ENCODE data around the gene RIPOR1. TPM values are rescaled to one million over a fixed set of nuclear protein-coding genes. Genes with fewer than 3 reads are reported as not detected.

The RIPOR1 gene
- total and polyA plus RNA-seq, 2 experiments from 2014 or later: 7.6 to 22.4 TPM

DNA sequence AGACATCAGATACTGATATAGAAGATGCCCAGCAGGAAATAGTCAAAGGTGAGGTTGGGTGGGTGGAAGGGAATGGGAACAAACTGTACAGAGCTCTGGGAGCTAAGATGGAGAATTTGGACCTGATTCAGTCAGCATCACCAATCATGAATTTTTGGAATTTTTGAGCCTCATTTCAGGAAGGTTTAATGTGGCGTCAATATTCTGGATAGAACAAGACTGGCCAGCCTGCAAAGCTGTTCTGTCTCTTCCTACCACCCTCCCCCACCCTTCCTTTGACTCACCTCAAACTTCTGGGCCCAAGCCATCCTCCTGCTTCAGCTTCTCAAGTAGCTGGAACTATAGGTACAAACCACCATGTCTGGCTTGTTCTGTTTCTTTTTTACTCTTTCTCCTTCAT lies 66.3 kb downstream of the RIPOR1 start (continued):
- TF ChIP-seq ZNF462 (CRISPR knock-in tag; IDR thresholded peaks at IDR 0.05) (no peak), ETS1 (IDR thresholded peaks at IDR 0.05) (no peak), CREB1 (CRISPR knock-in tag; IDR thresholded peaks at IDR 0.05; ENCODE audit: low read depth) (no peak), NANOG (IDR thresholded peaks at IDR 0.05; ENCODE audit: borderline replicate concordance) (no peak), REST (IDR thresholded peaks at IDR 0.05; ENCODE audit: unreplicated experiment) (no peak)

Small RNA genes lying within 50 kb of the gene (small RNA-seq; reads per million reads assigned to genes)
- gene AC027682.3 (ENCODE audit: low replicate concordance): not detected

Other genes starting within 250 kb of the RIPOR1 start
- 10.3 and 17.1 TPM in 2 replicates for gene PLEKHG4, start 249.3 kb upstream of the RIPOR1 start, total RNA-seq (2014; rRNA removed; shearing (Covaris generic))
- 3.2 and 4.9 TPM in 2 replicates for gene PLEKHG4, start 249.3 kb upstream of the RIPOR1 start, polyA plus RNA-seq (2016; fragmentation: Nextera tagmentation; extraction: Ambion mirVana)
- gene KCTD19, start 202.1 kb upstream of the RIPOR1 start, total RNA-seq (2014; rRNA removed; shearing (Covaris generic)): 0.31 TPM in 1 of 2 replicates, not detected in the other
- 0.61 and 0.65 TPM in 2 replicates for gene KCTD19, start 202.1 kb upstream of the RIPOR1 start, polyA plus RNA-seq (2016; fragmentation: Nextera tagmentation; extraction: Ambion mirVana)
- gene LRRC36, start 202.0 kb upstream of the RIPOR1 start, total RNA-seq (2014; rRNA removed; shearing (Covaris generic)): 1.2 TPM in 1 of 2 replicates, not detected in the other
- gene LRRC36, start 202.0 kb upstream of the RIPOR1 start, polyA plus RNA-seq (2016; fragmentation: Nextera tagmentation; extraction: Ambion mirVana): not detected in 2 replicates
- 0.28 TPM in 1 of 2 replicates, not detected in the other for gene TPPP3, start 135.3 kb upstream of the RIPOR1 start, total RNA-seq (2014; rRNA removed; shearing (Covaris generic))
- gene TPPP3, start 135.3 kb upstream of the RIPOR1 start, polyA plus RNA-seq (2016; fragmentation: Nextera tagmentation; extraction: Ambion mirVana): 0.26 and 1.3 TPM in 2 replicates
- gene ZDHHC1, start 112.4 kb upstream of the RIPOR1 start, total RNA-seq (2014; rRNA removed; shearing (Covaris generic)): 2.3 and 2.7 TPM in 2 replicates
- gene ZDHHC1, start 112.4 kb upstream of the RIPOR1 start, polyA plus RNA-seq (2016; fragmentation: Nextera tagmentation; extraction: Ambion mirVana): 1.4 and 1.6 TPM in 2 replicates
- 23.0 and 25.1 TPM in 2 replicates for gene HSD11B2, start 97.7 kb upstream of the RIPOR1 start, total RNA-seq (2014; rRNA removed; shearing (Covaris generic))
- gene HSD11B2, start 97.7 kb upstream of the RIPOR1 start, polyA plus RNA-seq (2016; fragmentation: Nextera tagmentation; extraction: Ambion mirVana): 14.8 and 16.6 TPM in 2 replicates
- 68.7 and 69.4 TPM in 2 replicates for gene ATP6V0D1, start 47.7 kb upstream of the RIPOR1 start, total RNA-seq (2014; rRNA removed; shearing (Covaris generic))
- gene ATP6V0D1, start 47.7 kb upstream of the RIPOR1 start, polyA plus RNA-seq (2016; fragmentation: Nextera tagmentation; extraction: Ambion mirVana): 19.5 and 20.6 TPM in 2 replicates
- not detected in 2 replicates for gene AGRP, start 45.3 kb upstream of the RIPOR1 start, total RNA-seq (2014; rRNA removed; shearing (Covaris generic))
- gene AGRP, start 45.3 kb upstream of the RIPOR1 start, polyA plus RNA-seq (2016; fragmentation: Nextera tagmentation; extraction: Ambion mirVana): not detected in 2 replicates
- gene CTCF, start 33.7 kb downstream of the RIPOR1 start, total RNA-seq (2014; rRNA removed; shearing (Covaris generic)): 64.5 and 81.0 TPM in 2 replicates
- gene CTCF, start 33.7 kb downstream of the RIPOR1 start, polyA plus RNA-seq (2016; fragmentation: Nextera tagmentation; extraction: Ambion mirVana): 67.7 and 72.3 TPM in 2 replicates
- 14.0 and 17.4 TPM in 2 replicates for gene CARMIL2, start 116.3 kb downstream of the RIPOR1 start, total RNA-seq (2014; rRNA removed; shearing (Covaris generic))
- 17.4 and 23.4 TPM in 2 replicates for gene CARMIL2, start 116.3 kb downstream of the RIPOR1 start, polyA plus RNA-seq (2016; fragmentation: Nextera tagmentation; extraction: Ambion mirVana)
- 51.7 and 56.9 TPM in 2 replicates for gene ACD, start 131.4 kb downstream of the RIPOR1 start, total RNA-seq (2014; rRNA removed; shearing (Covaris generic))
- gene ACD, start 131.4 kb downstream of the RIPOR1 start, polyA plus RNA-seq (2016; fragmentation: Nextera tagmentation; extraction: Ambion mirVana): 38.7 and 41.3 TPM in 2 replicates
- gene PARD6A, start 132.1 kb downstream of the RIPOR1 start, total RNA-seq (2014; rRNA removed; shearing (Covaris generic)): 15.1 and 15.7 TPM in 2 replicates
- 9.1 and 11.1 TPM in 2 replicates for gene PARD6A, start 132.1 kb downstream of the RIPOR1 start, polyA plus RNA-seq (2016; fragmentation: Nextera tagmentation; extraction: Ambion mirVana)
- gene ENKD1, start 137.9 kb downstream of the RIPOR1 start, total RNA-seq (2014; rRNA removed; shearing (Covaris generic)): 10.2 and 11.6 TPM in 2 replicates
- gene ENKD1, start 137.9 kb downstream of the RIPOR1 start, polyA plus RNA-seq (2016; fragmentation: Nextera tagmentation; extraction: Ambion mirVana): 10.1 and 11.8 TPM in 2 replicates
- 0.87 and 8.2 TPM in 2 replicates for gene C16orf86, start 138.0 kb downstream of the RIPOR1 start, total RNA-seq (2014; rRNA removed; shearing (Covaris generic))
- 0.90 and 1.1 TPM in 2 replicates for gene C16orf86, start 138.0 kb downstream of the RIPOR1 start, polyA plus RNA-seq (2016; fragmentation: Nextera tagmentation; extraction: Ambion mirVana)
- 27.5 and 34.3 TPM in 2 replicates for gene GFOD2, start 190.5 kb downstream of the RIPOR1 start, total RNA-seq (2014; rRNA removed; shearing (Covaris generic))
- gene GFOD2, start 190.5 kb downstream of the RIPOR1 start, polyA plus RNA-seq (2016; fragmentation: Nextera tagmentation; extraction: Ambion mirVana): 16.5 and 19.3 TPM in 2 replicates

All from GM23338 (cell line).